Smooth muscle cell (in vitro differentiated cells): ENCODE data around the gene SLC6A6. TPM values are rescaled to one million over a fixed set of nuclear protein-coding genes. Genes with fewer than 3 reads are reported as not detected.

Source experiments
- DNase-seq: peaks from one replicate; lab custom pipeline; 2025; ENCODE audit not compliant: unreplicated experiment; lab: John Stamatoyannopoulos, UW
- H2AFZ ChIP-seq: fragments of 200-600 bp; sonication (generic); 2 replicates; pipeline ENCODE4 v1.6.0; 2016; ENCODE audit warnings: antibody characterized with exemption, low read depth, mild to moderate bottlenecking
- H3F3A ChIP-seq: fragments of 200-600 bp; sonication (generic); 2 replicates; pipeline ENCODE4 v1.6.0; 2017; ENCODE audit warnings: antibody characterized with exemption, low read depth
- H3K27ac ChIP-seq: fragments of 200-600 bp; sonication (generic); 2 replicates; pipeline ENCODE4 v1.5.1; 2016; ENCODE audit warnings: low read depth, mild to moderate bottlenecking
- H3K27me3 ChIP-seq: fragments of 200-600 bp; sonication (generic); 2 replicates; pipeline ENCODE4 v1.6.1; 2016; ENCODE audit warnings: low read depth, mild to moderate bottlenecking
- H3K36me3 ChIP-seq: fragments of 200-600 bp; sonication (generic); 2 replicates; pipeline ENCODE4 v1.5.1; 2016; ENCODE audit warnings: low read depth
- H3K4me1 ChIP-seq: fragments of 200-600 bp; sonication (generic); 2 replicates; pipeline ENCODE4 v1.5.1; 2016; ENCODE audit warnings: low read depth
- H3K4me2 ChIP-seq: fragments of 200-600 bp; sonication (generic); 2 replicates; pipeline ENCODE4 v1.6.0; 2016; ENCODE audit warnings: mild to moderate bottlenecking
- H3K4me3 ChIP-seq: fragments of 200-600 bp; sonication (generic); 2 replicates; pipeline ENCODE4 v1.5.1; 2016; ENCODE audit warnings: mild to moderate bottlenecking
- H3K79me2 ChIP-seq: fragments of 200-600 bp; sonication (generic); 2 replicates; pipeline ENCODE4 v1.6.0; 2016; ENCODE audit warnings: low read depth, mild to moderate bottlenecking
- H3K9ac ChIP-seq: fragments of 200-600 bp; sonication (generic); 2 replicates; pipeline ENCODE4 v1.6.0; 2016; ENCODE audit warnings: low read depth
- H3K9me3 ChIP-seq: fragments of 200-600 bp; sonication (generic); replicated peaks from 2 replicates; pipeline ENCODE4 v1.5.1; 2016; ENCODE audit warnings: low read depth
- H4K20me1 ChIP-seq: fragments of 200-600 bp; sonication (generic); 2 replicates; pipeline ENCODE4 v1.6.0; 2016; ENCODE audit warnings: low read depth
- CTCF ChIP-seq: fragments of 200-600 bp; sonication (generic); IDR thresholded peaks from 2 replicates; pipeline ENCODE4 v1.5.1; 2017; ENCODE audit warnings: borderline replicate concordance, mild to moderate bottlenecking, antibody characterized with exemption; ENCODE audit not compliant: insufficient read depth, poor library complexity, severe bottlenecking
- WGBS: methylation state at CpG from one replicate; pipeline ENCODE4 v1.1.7; 2016; ENCODE audit warnings: low lambda C conversion rate; 5-methylcytosine and 5-hydroxymethylcytosine counted together
- polyA plus RNA-seq: library from polyadenylated mRNA; unstranded; fragments of >200 nt; fragmentation: Nextera tagmentation; extraction: Ambion mirVana; gene quantifications from 2 replicates; pipeline ENCODE4 v1.2.1, GENCODE V29; 2016
- total RNA-seq: library from RNA; depleted of rRNA; stranded (reverse); fragments of >200 nt; gene quantifications from 2 replicates; pipeline ENCODE4 v1.2.3, GENCODE V29; 2014

SLC6A6 gene
- total and polyA plus RNA-seq, 2 experiments from 2014 or later: 9.4 to 11.7 TPM

DNA sequence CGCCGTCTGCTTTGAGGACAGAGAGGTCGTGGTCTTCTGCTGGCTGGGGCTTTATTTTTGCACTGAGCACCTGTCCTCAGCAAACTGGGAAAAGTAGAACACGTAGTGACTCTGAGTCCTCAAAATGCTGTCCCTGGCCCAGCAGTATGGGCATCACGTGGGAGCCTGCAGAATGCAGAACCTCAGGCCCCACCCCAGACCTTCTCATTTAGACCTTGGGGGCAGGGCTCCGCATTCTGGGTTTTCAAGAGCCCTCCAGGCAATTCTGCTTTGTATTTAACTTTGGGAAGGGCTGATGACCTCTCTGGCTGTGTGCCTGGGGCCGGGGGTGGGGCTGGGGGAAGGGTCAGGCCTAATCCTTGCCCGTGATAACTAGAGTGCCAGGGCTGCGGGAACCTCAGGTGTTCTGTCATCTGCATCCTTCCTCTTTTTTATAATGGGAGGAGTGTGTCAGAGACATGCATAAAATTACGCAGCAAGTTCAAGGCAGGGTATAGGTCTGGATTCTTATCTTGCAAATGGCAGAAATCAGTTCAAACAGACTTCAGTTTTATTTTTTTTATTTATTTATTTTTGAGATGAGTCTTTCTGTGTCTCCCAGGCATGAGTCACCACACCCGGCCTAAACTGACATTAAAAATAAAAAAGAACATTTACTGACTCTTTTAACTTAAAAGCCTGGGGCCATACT is 11.1 kb downstream of the SLC6A6 start:
- Histone ChIP-seq H3K9ac (no peak overlapping the region), H3K4me2 (peak overlapping the region; percentile 57), H3K79me2 (peaks cover 7% of the 10 kb centered on the region), H3K36me3 (no peaks in the 10 kb centered on the region), H3K27me3 (no peaks in the 10 kb centered on the region), H2AFZ (no peak overlapping the region), H3F3A (peaks cover 4% of the 10 kb centered on the region), H3K27ac (peak overlapping the region; percentile 69), H4K20me1 (no peaks in the 10 kb centered on the region), H3K9me3 (no peaks in the 10 kb centered on the region), H3K4me3 (no peak overlapping the region), H3K4me1 (peaks cover 24% of the 10 kb centered on the region)
- no peak for TF ChIP-seq CTCF
- 30% methylated on average over 11 of the region's 11 CpGs for WGBS
- DNase-seq: no peak

DNA sequence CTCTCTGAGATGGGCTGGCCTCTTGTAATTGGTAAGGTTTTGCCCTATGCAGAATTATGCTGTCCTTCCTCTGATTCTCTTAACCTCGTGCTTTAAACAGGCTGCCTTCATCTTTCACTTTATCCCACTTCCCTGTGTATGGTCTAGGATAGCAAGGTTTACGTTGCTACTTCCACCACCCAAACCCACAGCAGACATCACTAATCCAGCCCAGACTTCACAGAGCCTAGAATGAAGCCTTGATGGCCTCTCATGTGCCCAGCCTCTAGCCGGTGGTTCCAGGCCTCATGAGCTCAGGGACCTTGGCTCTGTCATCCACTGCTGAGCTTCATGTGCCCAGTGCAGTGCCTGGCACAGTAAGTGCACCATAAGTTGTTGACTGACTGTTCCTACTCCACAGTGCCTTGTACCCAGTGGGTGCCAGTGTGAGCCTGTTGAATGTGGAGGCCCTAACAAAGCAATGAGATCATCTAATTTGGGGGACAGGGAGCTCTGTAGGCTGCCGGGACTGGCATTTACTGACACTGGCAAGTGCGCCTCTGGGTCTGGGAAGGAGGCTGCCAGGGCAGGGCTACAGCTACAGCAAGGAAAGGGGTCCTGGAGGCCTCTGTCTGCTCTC is 12.5 kb downstream of the SLC6A6 start:
- no peaks in the 10 kb centered on the region for H3K9me3 ChIP-seq
- H3F3A ChIP-seq: peaks cover 4% of the 10 kb centered on the region
- H3K4me1 ChIP-seq: peaks cover 24% of the 10 kb centered on the region
- 67% methylated on average over 5 of the region's 5 CpGs for WGBS
- no peaks in the 10 kb centered on the region for H3K79me2 ChIP-seq
- no peaks in the 10 kb centered on the region for H4K20me1 ChIP-seq
- TF ChIP-seq CTCF: no peak
- H3K4me2 ChIP-seq: peak overlapping the region; percentile 65
- peak overlapping the region; percentile 69 for H3K27ac ChIP-seq
- H3K4me3 ChIP-seq: no peak overlapping the region
- no peaks in the 10 kb centered on the region for H3K27me3 ChIP-seq
- DNase-seq: no peak
- H3K36me3 ChIP-seq: no peaks in the 10 kb centered on the region
- no peak overlapping the region for H3K9ac ChIP-seq
- H2AFZ ChIP-seq: no peak overlapping the region

- no peak overlapping the region for H2AFZ ChIP-seq
- no peaks in the 10 kb centered on the region for H4K20me1 ChIP-seq
- H3K79me2 ChIP-seq: no peaks in the 10 kb centered on the region
- no peak for TF ChIP-seq CTCF
- no peaks in the 10 kb centered on the region for H3K9me3 ChIP-seq
- H3K27me3 ChIP-seq: no peaks in the 10 kb centered on the region
- H3K36me3 ChIP-seq: no peaks in the 10 kb centered on the region
- H3K27ac ChIP-seq: peak overlapping the region; percentile 69
- WGBS: 42% methylated on average over 5 of the region's 5 CpGs
- peaks cover 24% of the 10 kb centered on the region for H3K4me1 ChIP-seq
- peak overlapping the region; percentile 65 for H3K4me2 ChIP-seq
- H3K9ac ChIP-seq: peak overlapping the region; percentile 17
- DNase-seq: no peak
- peaks cover 4% of the 10 kb centered on the region for H3F3A ChIP-seq
- H3K4me3 ChIP-seq: no peak overlapping the region
Measured at GRCh38 chr3:14415501-14415900, 13.1 kb downstream of the SLC6A6 start.
